ENCODE data around the gene PDGFD. TPM values are rescaled to one million over a fixed set of nuclear protein-coding genes. Genes with fewer than 3 reads are reported as not detected.

PDGFD gene
- total RNA-seq, 2 experiments from 2014 or later, result not detected

GRCh38 chr11:104078995-104079394 lies 85.0 kb downstream of the PDGFD start:
- intact Hi-C loops (cut with micrococcal nuclease), result no loop called here
- H3K4me3 Mint-ChIP-seq, result no peak overlapping the region
- H3K36me3 Mint-ChIP-seq (ENCODE audit: low read depth), result no peaks in the 10 kb centered on the region
- CTCF ChIA-PET, result no interaction called here
- DNase-seq, result no peak
- H3K9me3 Mint-ChIP-seq, result no peaks in the 10 kb centered on the region
- peaks cover 5% of the 10 kb centered on the region for H3K27me3 Mint-ChIP-seq (ENCODE audit: low read depth)
- H3K27ac Mint-ChIP-seq, result no peak overlapping the region
- no peaks in the 10 kb centered on the region for H3K4me1 Mint-ChIP-seq (ENCODE audit: low read depth)

GRCh38 chr11:104078245-104078644 lies 85.7 kb downstream of the PDGFD start:
- Mint-ChIP-seq H3K27ac (no peak overlapping the region), H3K4me3 (no peak overlapping the region), H3K27me3 (ENCODE audit: low read depth) (peaks cover 5% of the 10 kb centered on the region), H3K4me1 (ENCODE audit: low read depth) (no peaks in the 10 kb centered on the region), H3K36me3 (ENCODE audit: low read depth) (no peaks in the 10 kb centered on the region), H3K9me3 (no peaks in the 10 kb centered on the region)
- DNase-seq, result no peak
- CTCF ChIA-PET, result no interaction called here
- intact Hi-C loops (cut with micrococcal nuclease), result no loop called here

- Mint-ChIP-seq H3K4me1 (ENCODE audit: low read depth) (no peaks in the 10 kb centered on the region), H3K36me3 (ENCODE audit: low read depth) (no peaks in the 10 kb centered on the region), H3K4me3 (no peak overlapping the region), H3K9me3 (no peaks in the 10 kb centered on the region), H3K27ac (no peak overlapping the region), H3K27me3 (ENCODE audit: low read depth) (peaks cover 5% of the 10 kb centered on the region)
- DNase-seq, result no peak
- CTCF ChIA-PET, result no interaction called here
- intact Hi-C loops (cut with micrococcal nuclease), result no loop called here
Observed at GRCh38 chr11:104076455-104076854, 87.5 kb downstream of the PDGFD start.

- CTCF ChIA-PET, result no interaction called here
- intact Hi-C loops (cut with micrococcal nuclease), result no loop called here
- Mint-ChIP-seq H3K4me1 (ENCODE audit: low read depth) (no peaks in the 10 kb centered on the region), H3K27ac (no peak overlapping the region), H3K9me3 (no peaks in the 10 kb centered on the region), H3K27me3 (ENCODE audit: low read depth) (peaks cover 5% of the 10 kb centered on the region), H3K36me3 (ENCODE audit: low read depth) (no peaks in the 10 kb centered on the region), H3K4me3 (no peak overlapping the region)
- DNase-seq, result no peak
Observed at GRCh38 chr11:104075706-104076105, 88.2 kb downstream of the PDGFD start.

GRCh38 chr11:104075091-104075490 lies 88.9 kb downstream of the PDGFD start:
- DNase-seq, result no peak
- CTCF ChIA-PET, result no interaction called here

GRCh38 chr11:104073950-104074705 lies 89.8 kb downstream of the PDGFD start:
- H3K4me1 Mint-ChIP-seq (ENCODE audit: low read depth), result no peaks in the 10 kb centered on the region
- intact Hi-C loops (cut with micrococcal nuclease), result no loop called here
- no peak overlapping the region for H3K4me3 Mint-ChIP-seq
- no peaks in the 10 kb centered on the region for H3K36me3 Mint-ChIP-seq (ENCODE audit: low read depth)
- H3K9me3 Mint-ChIP-seq, result no peaks in the 10 kb centered on the region
- peaks cover 5% of the 10 kb centered on the region for H3K27me3 Mint-ChIP-seq (ENCODE audit: low read depth)
- no peak overlapping the region for H3K27ac Mint-ChIP-seq
- DNase-seq, result no peak
- CTCF ChIA-PET, result no interaction called here

More at GRCh38 chr11:104075091-104075490, 88.9 kb downstream of the PDGFD start:
- Mint-ChIP-seq H3K27ac (no peak overlapping the region), H3K4me3 (no peak overlapping the region), H3K9me3 (no peaks in the 10 kb centered on the region), H3K36me3 (ENCODE audit: low read depth) (no peaks in the 10 kb centered on the region), H3K27me3 (ENCODE audit: low read depth) (peaks cover 5% of the 10 kb centered on the region), H3K4me1 (ENCODE audit: low read depth) (no peaks in the 10 kb centered on the region)
- intact Hi-C loops (cut with micrococcal nuclease), result no loop called here

- no peaks in the 10 kb centered on the region for H3K27me3 Mint-ChIP-seq (ENCODE audit: low read depth)
- no peak overlapping the region for H3K4me3 Mint-ChIP-seq
- CTCF ChIA-PET, result no interaction called here
- H3K9me3 Mint-ChIP-seq, result no peaks in the 10 kb centered on the region
- H3K27ac Mint-ChIP-seq, result no peak overlapping the region
- intact Hi-C loops (cut with micrococcal nuclease), result no loop called here
- H3K36me3 Mint-ChIP-seq (ENCODE audit: low read depth), result no peaks in the 10 kb centered on the region
- H3K4me1 Mint-ChIP-seq (ENCODE audit: low read depth), result no peaks in the 10 kb centered on the region
- DNase-seq, result no peak
Observed at GRCh38 chr11:104067534-104067933, 96.4 kb downstream of the PDGFD start.

- Mint-ChIP-seq H3K4me1 (ENCODE audit: low read depth) (no peaks in the 10 kb centered on the region), H3K9me3 (no peaks in the 10 kb centered on the region), H3K27ac (no peak overlapping the region), H3K27me3 (ENCODE audit: low read depth) (no peaks in the 10 kb centered on the region), H3K4me3 (no peak overlapping the region), H3K36me3 (ENCODE audit: low read depth) (no peaks in the 10 kb centered on the region)
- intact Hi-C loops (cut with micrococcal nuclease), result no loop called here
- CTCF ChIA-PET, result no interaction called here
- no peak for DNase-seq
Observed at GRCh38 chr11:104064034-104064630, 99.8 kb downstream of the PDGFD start.

- Mint-ChIP-seq H3K4me1 (ENCODE audit: low read depth) (no peaks in the 10 kb centered on the region), H3K27ac (no peak overlapping the region), H3K36me3 (ENCODE audit: low read depth) (no peaks in the 10 kb centered on the region), H3K4me3 (no peak overlapping the region), H3K9me3 (no peaks in the 10 kb centered on the region), H3K27me3 (ENCODE audit: low read depth) (no peaks in the 10 kb centered on the region)
- DNase-seq, result no peak
- CTCF ChIA-PET, result no interaction called here
- intact Hi-C loops (cut with micrococcal nuclease), result no loop called here
Observed at GRCh38 chr11:104061853-104062521, 102.0 kb downstream of the PDGFD start.

- DNase-seq, result no peak
- CTCF ChIA-PET, result no interaction called here
- Mint-ChIP-seq H3K27ac (no peak overlapping the region), H3K9me3 (no peaks in the 10 kb centered on the region), H3K4me1 (ENCODE audit: low read depth) (no peaks in the 10 kb centered on the region), H3K27me3 (ENCODE audit: low read depth) (no peaks in the 10 kb centered on the region), H3K36me3 (ENCODE audit: low read depth) (no peaks in the 10 kb centered on the region), H3K4me3 (no peak overlapping the region)
- intact Hi-C loops (cut with micrococcal nuclease), result no loop called here
Observed at GRCh38 chr11:104060820-104061219, 103.1 kb downstream of the PDGFD start.

GRCh38 chr11:104060004-104060794 lies 103.7 kb downstream of the PDGFD start:
- Mint-ChIP-seq H3K27ac (no peak overlapping the region), H3K4me3 (no peak overlapping the region), H3K27me3 (ENCODE audit: low read depth) (no peaks in the 10 kb centered on the region), H3K9me3 (no peaks in the 10 kb centered on the region), H3K4me1 (ENCODE audit: low read depth) (no peaks in the 10 kb centered on the region), H3K36me3 (ENCODE audit: low read depth) (no peaks in the 10 kb centered on the region)
- no peak for DNase-seq
- intact Hi-C loops (cut with micrococcal nuclease), result no loop called here
- CTCF ChIA-PET, result no interaction called here

GRCh38 chr11:104058680-104059079 lies 105.3 kb downstream of the PDGFD start:
- DNase-seq, result no peak
- no peak overlapping the region for H3K4me3 Mint-ChIP-seq
- no peaks in the 10 kb centered on the region for H3K9me3 Mint-ChIP-seq
- H3K27ac Mint-ChIP-seq, result no peak overlapping the region
- peaks cover 3% of the 10 kb centered on the region for H3K27me3 Mint-ChIP-seq (ENCODE audit: low read depth)
- no peaks in the 10 kb centered on the region for H3K4me1 Mint-ChIP-seq (ENCODE audit: low read depth)
- no peaks in the 10 kb centered on the region for H3K36me3 Mint-ChIP-seq (ENCODE audit: low read depth)
- CTCF ChIA-PET, result no interaction called here
- intact Hi-C loops (cut with micrococcal nuclease), result no loop called here
